Mucosa of gallbladder (tissue), 1 donor: ENCODE results near the gene AZGP1. TPM values are rescaled to one million over a fixed set of nuclear protein-coding genes. Genes with fewer than 3 reads are reported as not detected.
"Not testable (repeated sequence)": the region's sequence is repeated elsewhere in the genome, so short reads cannot be mapped to it uniquely, and the experiment has no call there.

Source experiments
- DNase-seq: peaks from one replicate; pipeline ENCODE4 v3.0.0-alpha.2; 2020; ENCODE audit warnings: low spot score
- total RNA-seq: library from RNA; stranded (reverse); gene quantifications from one replicate; pipeline ENCODE4 v1.2.1, GENCODE V29; 2021
- donor health status: DM: no; HTN: no; CAD: no.

The AZGP1 gene
- total RNA-seq, 1 donor from 2014 or later = 104 TPM

GRCh38 chr7:99952649-99953048 lies 23.2 kb downstream of the AZGP1 start:
- not testable (repeated sequence) for DNase-seq

GRCh38 chr7:99950819-99951218 lies 25.0 kb downstream of the AZGP1 start:
- not testable (repeated sequence) for DNase-seq

DNA sequence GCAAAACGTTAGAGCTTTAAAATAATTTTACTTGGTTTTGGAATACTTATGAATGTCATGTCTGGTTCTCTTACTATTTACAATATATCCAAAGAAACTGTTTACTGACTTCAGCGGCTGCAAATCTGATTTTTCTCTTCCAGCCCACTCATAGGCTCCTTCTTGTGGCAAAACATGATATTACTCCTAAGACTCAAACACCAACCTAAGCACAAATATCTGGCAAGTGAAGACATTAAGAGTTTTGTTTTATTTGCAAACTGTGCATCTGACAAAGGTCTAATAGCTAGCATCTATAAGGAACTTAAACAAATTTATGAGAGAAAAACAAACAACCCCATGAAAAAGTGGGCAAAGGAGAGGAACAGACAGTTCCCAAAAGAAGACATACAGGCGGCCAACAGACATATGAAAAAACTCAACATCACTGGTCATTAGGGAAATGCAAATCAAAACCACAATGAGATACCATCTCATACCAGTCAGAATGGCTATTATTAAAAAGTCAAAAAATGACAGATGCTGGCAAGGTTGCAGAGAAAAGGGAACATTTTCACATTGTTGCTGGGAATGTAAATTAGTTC lies 26.1 kb downstream of the AZGP1 start:
- no peak for DNase-seq

DNA sequence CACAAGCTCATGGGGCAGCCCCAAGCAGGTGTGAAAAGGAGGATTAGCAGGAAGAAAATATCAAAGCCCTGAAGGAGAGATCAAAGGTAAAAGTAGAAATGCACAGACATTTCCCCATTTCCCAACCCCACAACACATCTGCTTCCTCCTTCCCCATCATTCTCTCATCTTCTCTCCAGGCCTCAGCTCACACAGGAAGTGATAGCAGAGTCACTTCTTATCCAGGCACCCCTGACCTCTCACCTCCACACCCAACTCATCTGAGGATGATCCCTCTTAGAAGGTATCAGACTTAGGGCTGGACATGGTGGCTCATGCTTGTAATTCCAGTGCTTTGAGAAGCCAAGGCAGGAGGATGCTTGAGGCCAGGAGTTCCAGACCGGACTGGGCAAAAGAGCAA lies 28.2 kb downstream of the AZGP1 start:
- DNase-seq = no peak

GRCh38 chr7:99944497-99945070 lies 31.2 kb downstream of the AZGP1 start:
- no peak for DNase-seq

- no peak for DNase-seq
Observed at GRCh38 chr7:99943641-99944496, 32.0 kb downstream of the AZGP1 start.

GRCh38 chr7:99938296-99938695 lies 37.5 kb downstream of the AZGP1 start:
- DNase-seq = no peak

DNA sequence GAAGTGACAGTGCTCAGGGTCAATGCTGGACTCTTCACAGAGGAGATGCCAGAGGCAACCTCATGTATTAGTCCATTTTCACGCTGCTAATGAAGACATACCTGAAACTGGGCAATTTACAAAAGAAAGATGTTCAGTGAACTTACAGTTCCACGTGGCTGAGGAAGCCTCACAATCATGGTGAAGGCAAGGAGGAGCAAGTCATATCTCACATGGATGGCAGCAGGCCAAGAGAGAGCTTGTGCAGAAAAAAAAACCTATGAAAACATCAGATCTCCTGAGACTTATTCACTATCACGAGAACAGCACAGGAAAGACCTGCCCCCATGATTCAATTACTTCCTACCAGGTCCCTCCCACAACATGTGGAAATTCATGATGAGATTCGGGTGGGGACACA lies 40.8 kb downstream of the AZGP1 start:
- DNase-seq = not testable (repeated sequence)

DNA sequence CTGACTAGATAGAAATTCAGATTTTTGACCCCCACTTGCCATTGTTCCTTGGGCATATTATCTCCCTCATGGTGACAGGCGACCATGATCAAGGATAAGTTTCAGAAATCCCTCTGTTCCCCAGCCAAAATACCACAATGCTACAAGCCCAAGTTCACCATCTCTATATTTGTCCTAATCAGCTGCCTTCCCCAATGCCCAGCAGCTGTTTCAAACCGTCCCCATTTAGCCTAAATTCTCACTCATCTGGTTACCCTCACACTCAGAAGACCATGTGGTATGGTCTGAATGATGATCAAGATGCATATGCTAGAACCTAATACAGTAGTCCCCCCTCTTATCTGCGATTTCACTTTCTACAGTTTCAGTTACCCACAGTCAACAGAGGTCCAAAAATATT lies 45.5 kb downstream of the AZGP1 start:
- DNase-seq = no peak

DNA sequence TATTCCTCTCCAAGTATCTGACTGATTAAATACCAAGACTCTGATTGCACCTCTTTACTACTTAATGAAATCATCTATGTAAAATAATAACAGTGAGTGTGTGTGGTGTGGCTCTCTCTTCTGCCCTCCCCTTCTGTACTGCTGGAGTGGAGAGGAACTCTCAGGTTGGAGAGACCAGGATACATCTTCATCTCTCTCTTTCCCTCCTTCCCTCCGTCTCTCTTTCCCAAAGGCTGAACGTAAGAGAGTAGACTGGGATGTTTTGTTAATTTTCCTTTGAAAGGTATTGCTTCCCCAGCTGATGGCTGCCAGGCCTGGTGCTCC lies 46.1 kb downstream of the AZGP1 start:
- DNase-seq = no peak

DNA sequence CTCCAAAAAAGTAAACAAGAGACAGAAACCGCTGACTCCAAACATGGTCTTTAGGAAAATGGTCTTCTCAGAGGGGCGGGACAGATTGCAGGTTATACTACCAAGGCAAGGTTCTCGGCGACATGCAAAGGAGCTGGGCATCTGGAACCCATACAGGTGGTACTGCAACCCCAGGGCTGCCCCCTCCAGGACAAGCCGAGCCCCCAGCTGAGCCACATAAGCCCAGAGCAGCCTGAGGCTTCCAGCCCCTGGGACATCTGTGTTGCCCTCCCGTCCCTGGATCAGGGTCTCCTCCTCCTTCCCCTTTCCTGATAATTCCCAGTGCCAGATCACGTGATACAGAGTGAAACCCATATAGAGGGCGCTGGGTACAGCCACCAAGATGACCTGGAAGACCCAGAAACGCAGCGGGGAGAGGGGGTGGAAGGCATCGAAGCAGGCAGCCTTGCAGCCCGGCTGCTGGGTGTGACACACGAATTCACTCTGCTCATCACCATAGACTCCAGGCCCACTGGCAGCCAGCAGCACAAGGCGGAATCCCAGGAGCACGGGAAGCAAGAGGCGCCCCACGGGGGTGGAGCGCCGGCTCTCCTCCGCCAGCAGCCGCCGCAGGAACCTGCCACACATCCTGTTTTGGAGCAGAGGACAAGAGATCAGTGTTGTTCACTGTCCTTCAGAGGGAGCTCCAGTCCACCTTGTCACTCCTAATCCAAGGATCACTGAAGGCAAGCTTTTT lies 46.7 kb downstream of the AZGP1 start, which contains the start of gene GJC3:
GJC3 (minus strand) TSS at position 627 of the 736 bp plus-strand sequence; CDS start at position 627, 0 bp downstream.
- peak; percentile 27 for DNase-seq

DNA sequence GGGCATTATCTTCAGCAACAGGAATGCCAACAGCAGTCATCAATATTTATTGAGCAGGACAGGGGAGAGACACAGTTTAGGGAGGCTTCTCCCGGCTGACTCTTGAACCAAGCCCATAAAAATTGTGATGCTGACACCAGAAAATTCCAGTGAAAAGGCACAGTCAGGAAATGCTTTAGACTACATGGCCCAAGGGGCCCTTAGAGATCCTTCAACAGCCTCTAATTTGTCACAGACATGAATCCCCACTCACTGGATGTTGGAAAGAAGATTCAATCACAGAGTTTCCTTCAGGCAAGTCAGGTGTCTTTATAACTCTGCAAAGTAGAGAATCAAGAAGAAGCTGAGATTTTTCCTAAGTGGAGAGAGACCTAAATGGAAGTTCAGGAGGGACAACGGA lies 47.6 kb downstream of the AZGP1 start:
- no peak for DNase-seq

- no peak for DNase-seq
Observed at GRCh38 chr7:99927536-99927935, 48.3 kb downstream of the AZGP1 start.

- DNase-seq = no peak
Observed at GRCh38 chr7:99926321-99926720, 49.5 kb downstream of the AZGP1 start.

DNA sequence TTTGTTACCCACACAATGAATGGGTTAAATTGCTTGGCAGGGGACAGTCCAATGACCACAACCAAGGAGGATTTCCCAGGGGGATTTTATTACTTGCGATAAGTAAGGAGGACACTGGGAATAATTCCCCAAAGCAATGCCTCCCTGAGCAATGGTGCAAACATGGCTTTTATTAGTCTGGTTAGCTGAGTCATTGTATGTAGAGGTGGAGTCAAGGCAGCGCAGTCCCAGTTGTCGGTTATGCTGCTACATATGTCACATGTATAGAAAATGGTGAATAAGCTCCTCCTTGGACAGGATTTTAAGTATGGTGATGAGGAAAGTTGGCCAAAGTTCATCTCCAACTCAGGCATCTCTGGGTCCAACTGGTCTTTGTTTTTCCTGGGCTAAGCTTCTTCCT lies 52.6 kb downstream of the AZGP1 start:
- DNase-seq = no peak

- no peak for DNase-seq
Observed at GRCh38 chr7:99920149-99920548, 55.7 kb downstream of the AZGP1 start.

GRCh38 chr7:99919814-99920112 lies 56.1 kb downstream of the AZGP1 start:
- DNase-seq = no peak

DNA sequence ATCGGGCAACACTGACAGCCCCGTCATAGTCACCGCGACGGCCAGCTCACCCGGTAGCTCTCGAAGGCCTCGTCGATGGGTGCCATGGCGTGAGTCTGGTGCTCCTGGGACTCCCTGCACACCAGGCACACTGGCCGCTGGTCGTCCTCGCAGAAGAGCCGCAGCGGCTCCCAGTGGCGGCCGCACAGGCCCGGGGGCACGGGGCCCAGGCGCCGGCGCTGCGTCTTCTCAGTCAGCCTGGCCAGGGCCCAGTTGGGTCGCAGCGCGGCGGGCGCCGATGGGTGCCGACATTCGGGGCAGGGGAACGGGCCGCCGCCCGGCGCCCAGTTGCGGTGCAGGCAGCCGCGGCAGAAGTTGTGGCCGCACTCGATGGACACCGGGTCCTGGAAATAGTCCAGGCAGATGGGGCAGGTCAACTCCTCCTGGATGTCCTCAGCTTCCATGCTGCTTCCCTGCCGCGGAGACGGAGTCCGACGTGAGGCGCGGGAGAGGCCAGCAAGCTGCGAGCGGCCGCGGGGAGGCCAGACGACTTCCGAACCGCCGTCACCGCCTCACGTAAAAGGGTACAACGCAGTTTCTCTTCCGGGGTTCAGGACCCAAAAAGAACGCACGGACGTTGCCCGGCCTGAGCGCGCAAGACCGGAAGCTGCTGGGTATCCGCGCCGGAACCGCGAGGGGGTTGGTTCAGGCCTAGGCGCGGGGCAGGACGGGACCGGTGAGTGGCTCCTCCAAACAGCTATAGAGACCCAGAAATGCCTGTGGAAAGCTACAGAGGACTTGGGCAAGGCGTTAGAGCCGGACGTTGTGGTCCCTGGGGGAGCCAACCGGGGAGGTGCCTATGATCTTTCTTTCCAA lies 56.6 kb downstream of the AZGP1 start, which contains the start of gene TRIM4:
TRIM4 (minus strand) TSS at position 572 of the 855 bp plus-strand sequence; CDS start at position 443, 129 bp downstream.
- DNase-seq = peak; percentile 92
